Stomach (tissue), 19 donors: ENCODE measurements around the gene HES5. TPM values are rescaled to one million over a fixed set of nuclear protein-coding genes. Genes with fewer than 3 reads are reported as not detected.
"Not testable (repeated sequence)": the region's sequence is repeated elsewhere in the genome, so short reads cannot be mapped to it uniquely, and the experiment has no call there.

Experiments used
- DNase-seq, 2 donors: peaks; one replicate each; pipeline versions ENCODE4 v3.0.0 to v3.0.0-alpha.2; 2013 to 2019
- H3K27ac ChIP-seq, 5 donors: fragments of 200-600 bp in 4 of 5; sonication (generic) in 4 of 5; one replicate each; pipeline ENCODE4 v1.5.1; 2013 to 2019; ENCODE audit warnings: mild to moderate bottlenecking in 1 of 5, moderate library complexity in 1 of 5
- H3K27me3 ChIP-seq, 3 donors: fragments of 200-600 bp; sonication (generic); one replicate each; pipeline ENCODE4 v1.5.1; 2017 to 2019; ENCODE audit warnings: mixed run types in 1 of 3
- H3K36me3 ChIP-seq, 4 donors: fragments of 200-600 bp; sonication (generic); 1 replicate in 3 of 4; 2 replicates in 1 of 4; pipeline ENCODE4 v1.5.1; 2016 to 2019
- H3K4me1 ChIP-seq, 4 donors: fragments of 200-600 bp; sonication (generic); one replicate each; pipeline ENCODE4 v1.5.1; 2016 to 2019
- H3K4me3 ChIP-seq, 4 donors: fragments of 200-600 bp; sonication (generic) in 3 of 4; one replicate each; pipeline ENCODE4 v1.5.1; 2016 to 2019; ENCODE audit warnings: mild to moderate bottlenecking in 1 of 4
- H3K9me3 ChIP-seq, 4 donors: fragments of 200-600 bp; sonication (generic); one replicate each; pipeline ENCODE4 v1.5.1; 2016 to 2019
- CTCF ChIP-seq, 7 experiments: fragments of 450-650 bp in 4 of 7; fragments of 200-600 bp in 3 of 7; sonication (generic) in 3 of 7; IDR thresholded peaks; one replicate each; pipeline ENCODE4 v1.5.1; 2016 to 2019; ENCODE audit warnings: antibody characterized with exemption in 7 of 7, control low read depth in 2 of 7, mild to moderate bottlenecking in 1 of 7
- EP300 ChIP-seq: sonication (generic); formaldehyde crosslinking; IDR thresholded peaks from one replicate; pipeline ENCODE4 v1.6.1; 2017; ENCODE audit warnings: antibody characterized with exemption
- POLR2A ChIP-seq, 4 donors: fragments of 450-650 bp; IDR thresholded peaks; one replicate each; pipeline ENCODE4 v1.6.1; 2016; ENCODE audit warnings: antibody characterized with exemption in 4 of 4, control low read depth in 2 of 4, mild to moderate bottlenecking in 1 of 4, moderate library complexity in 1 of 4
- POLR2AphosphoS5 ChIP-seq, 3 donors: sonication (generic); formaldehyde crosslinking; IDR thresholded peaks; one replicate each; pipeline ENCODE4 v1.6.1; 2016; ENCODE audit warnings: antibody characterized with exemption in 3 of 3
- WGBS, 5 donors: extraction: QIAGEN DNeasy Blood & Tissue Kit in 3 of 5; methylation state at CpG; one replicate each; pipeline versions ENCODE4 v1.1.5 to v1.1.7; 2013 to 2018; 5-methylcytosine and 5-hydroxymethylcytosine counted together
- intact Hi-C: fragments of 100-400 bp; cut with DNase I; formaldehyde crosslinking; loops from one replicate; pipeline ENCODE4 v1.15.1; 2023; ENCODE audit warnings: low total_unique reads
- long read RNA-seq, 10 donors: transcript quantifications; one replicate each; lab custom pipeline, GENCODE V29; 2026
- polyA plus RNA-seq, 3 donors: library from polyadenylated mRNA; stranded (reverse); fragments of 200-250 nt; gene quantifications; one replicate each; pipeline ENCODE4 v1.2.3, GENCODE V29; 2013
- total RNA-seq, 5 donors: library from RNA; depleted of rRNA; stranded (reverse); fragments of >200 nt; gene quantifications; one replicate each; pipeline versions ENCODE4 v1.1.0 to v1.2.3, GENCODE V29; 2014 to 2016
- donor health status: healthy with polysubstance abuse.
- donor health status: Bipolar disorder and iron deficiency.
- donor health status: healthy.

HES5 gene
- 1 to 10 TPM in 1 of 5 donors, not detected in 4; 9.6 TPM for total RNA-seq
- polyA plus RNA-seq: under 1 TPM in 1 of 3 donors, not detected in 2; 0.25 TPM
- long read RNA-seq, donor 1, partial matches to known transcripts: 0 of 1 reads
- long read RNA-seq, donor 1, other reads (novel, unspliced or antisense): 0 of 1 reads
- long read RNA-seq, donor 2, partial matches to known transcripts: 0 of 1 reads
- long read RNA-seq, donor 2, other reads (novel, unspliced or antisense): 0 of 1 reads
- long read RNA-seq, donor 3: 0 reads
- long read RNA-seq, donor 4: 0 reads
- long read RNA-seq, donor 5: 0 reads
- long read RNA-seq, donor 6: 0 reads
- long read RNA-seq, donor 7: 0 reads
- long read RNA-seq, donor 8: 0 reads
- long read RNA-seq, donor 9, partial matches to known transcripts: 0 of 2 reads
- long read RNA-seq, donor 9, other reads (novel, unspliced or antisense): 0 of 2 reads
- long read RNA-seq, donor 10: 0 reads

GRCh38 chr1:2529784-2530512, at the start of gene HES5:
HES5 (minus strand) TSS chr1:2530263; CDS start chr1:2530164, 99 bp downstream.
- H3K27ac ChIP-seq: peak within 1 kb of the TSS in 4 of 5 donors; percentile 19 to 62 (median 32)
- intact Hi-C loops: no loop called here
- DNase-seq: peak; percentile 51 to 69
- TF ChIP-seq POLR2AphosphoS5 (IDR thresholded peaks at IDR 0.05): no peak
- TF ChIP-seq EP300: no peak
- no peak for TF ChIP-seq POLR2A (IDR thresholded peaks at IDR 0.05)
- no peak for TF ChIP-seq CTCF (IDR thresholded peaks at IDR 0.05)
- H3K9me3 ChIP-seq: no peaks in the 10 kb centered on the region
- WGBS, 5 donors: 0 to 2% (median 2%) methylated on average over 10 to 91 of the region's 91 CpGs
- peak within 1 kb of the TSS; percentile 31 to 55 (median 36) for H3K4me3 ChIP-seq
- peaks cover 55 to 67% (median 65%) of the 10 kb centered on the region in 4 donors for H3K4me1 ChIP-seq
- peaks cover 0 to 80% (median 50%) of the 10 kb centered on the region in 3 donors for H3K27me3 ChIP-seq
- H3K36me3 ChIP-seq: no peaks in the 10 kb centered on the region

- Histone ChIP-seq H3K36me3 (no peaks in the 10 kb centered on the region), H3K9me3 (peaks cover 0 to 4% (median 1%) of the 10 kb centered on the region in 4 donors), H3K27ac (peak overlapping the region; percentile 87 to 96 (median 92)), H3K27me3 (peaks cover 0 to 21% (median 0%) of the 10 kb centered on the region in 3 donors), H3K4me1 (peaks cover 21 to 41% (median 38%) of the 10 kb centered on the region in 4 donors), H3K4me3 (peak overlapping the region in 1 of 4 donors; percentile 44)
- TF ChIP-seq POLR2AphosphoS5 (IDR thresholded peaks at IDR 0.05): no peak
- peak in 1 of 7 experiments; percentile 3 for TF ChIP-seq CTCF (IDR thresholded peaks at IDR 0.05)
- DNase-seq: no peak
- intact Hi-C loops: no loop called here
- 13 to 36% (median 25%) methylated on average over 4 of the region's 4 CpGs for WGBS, 5 donors
These were observed 48.7 kb upstream of the HES5 start for GRCh38 chr1:2578758-2579118.

GRCh38 chr1:2577565-2578075, 47.6 kb upstream of the HES5 start:
- Histone ChIP-seq H3K27me3 (peaks cover 0 to 21% (median 0%) of the 10 kb centered on the region in 3 donors), H3K4me3 (peak overlapping the region; percentile 17 to 44 (median 23)), H3K9me3 (peaks cover 0 to 12% (median 10%) of the 10 kb centered on the region in 4 donors), H3K4me1 (peaks cover 21 to 36% (median 34%) of the 10 kb centered on the region in 4 donors), H3K27ac (peak overlapping the region; percentile 87 to 96 (median 92))
- H3K36me3 ChIP-seq, DNase-seq, intact Hi-C loops: not testable (repeated sequence)
- WGBS, 5 donors: 22 to 59% (median 45%) methylated on average over 9 to 21 of the region's 23 CpGs

GRCh38 chr1:2575801-2576663, 46.0 kb upstream of the HES5 start:
- peak overlapping the region; percentile 72 to 96 (median 82) for H3K27ac ChIP-seq
- H3K4me1 ChIP-seq: peaks cover 21 to 36% (median 34%) of the 10 kb centered on the region in 4 donors
- peaks cover 0 to 21% (median 0%) of the 10 kb centered on the region in 3 donors for H3K27me3 ChIP-seq
- WGBS, 5 donors: 32 to 60% (median 43%) methylated on average over 20 to 23 of the region's 23 CpGs
- DNase-seq: peak; percentile 85 to 96
- TF ChIP-seq CTCF (IDR thresholded peaks at IDR 0.05) (no peak), EP300 (no peak), POLR2AphosphoS5 (IDR thresholded peaks at IDR 0.05) (peak in 2 of 3 donors; percentile 60 to 64)
- no peaks in the 10 kb centered on the region for H3K36me3 ChIP-seq
- peaks cover 0 to 12% (median 10%) of the 10 kb centered on the region in 4 donors for H3K9me3 ChIP-seq
- H3K4me3 ChIP-seq: peak overlapping the region in 2 of 4 donors; percentile 2 to 10
- intact Hi-C loops: no loop called here
